H9 (cell line): ENCODE measurements around the gene ITPR1. TPM values are rescaled to one million over a fixed set of nuclear protein-coding genes. Genes with fewer than 3 reads are reported as not detected.

ENCODE experiments used
- DNase-seq: peaks from one replicate; pipeline ENCODE4 v3.0.0-alpha.2; 2017
- H2AFZ ChIP-seq: one replicate; pipeline ENCODE4 v1.6.1; 2013; ENCODE audit warnings: mild to moderate bottlenecking, low read length, control low read depth, moderate library complexity
- H2AK5ac ChIP-seq: 2 replicates; pipeline ENCODE4 v1.6.1; 2013; ENCODE audit warnings: low read length, control low read depth, mixed read lengths; ENCODE audit not compliant: insufficient read length
- H2BK120ac ChIP-seq: one replicate; pipeline ENCODE4 v1.6.1; 2013; ENCODE audit warnings: low read depth, mild to moderate bottlenecking, low read length, control low read depth, inconsistent platforms; ENCODE audit not compliant: poor library complexity, severe bottlenecking
- H2BK12ac ChIP-seq: 2 replicates; pipeline ENCODE4 v1.6.1; 2013; ENCODE audit warnings: low read length, control low read depth, mixed read lengths, low read depth; ENCODE audit not compliant: insufficient read length
- H2BK15ac ChIP-seq: 2 replicates; pipeline ENCODE4 v1.6.1; 2013; ENCODE audit warnings: low read depth, low read length, control low read depth
- H2BK20ac ChIP-seq: one replicate; pipeline ENCODE4 v1.6.1; 2013; ENCODE audit warnings: low read depth, mild to moderate bottlenecking, low read length, control low read depth, inconsistent platforms; ENCODE audit not compliant: poor library complexity, severe bottlenecking
- H2BK5ac ChIP-seq: 2 replicates; pipeline ENCODE4 v1.6.1; 2013; ENCODE audit warnings: low read length, control low read depth, mixed read lengths; ENCODE audit not compliant: insufficient read length
- H3K14ac ChIP-seq: 2 replicates; pipeline ENCODE4 v1.6.1; 2013; ENCODE audit warnings: low read length, control low read depth; ENCODE audit not compliant: insufficient read depth
- H3K18ac ChIP-seq: 2 replicates; pipeline ENCODE4 v1.6.1; 2013; ENCODE audit warnings: low read depth, mild to moderate bottlenecking, mixed read lengths, low read length, control low read depth; ENCODE audit not compliant: insufficient read length
- H3K23ac ChIP-seq: 2 replicates; pipeline ENCODE4 v1.6.1; 2013; ENCODE audit warnings: low read length, control low read depth, mixed read lengths, low read depth; ENCODE audit not compliant: insufficient read length
- H3K23me2 ChIP-seq: 2 replicates; pipeline ENCODE4 v1.6.1; 2013; ENCODE audit warnings: low read depth, mild to moderate bottlenecking, mixed read lengths, low read length, control low read depth; ENCODE audit not compliant: insufficient read length, poor library complexity, severe bottlenecking
- H3K27ac ChIP-seq: 2 replicates; pipeline ENCODE4 v1.5.1; 2013; ENCODE audit warnings: low read length, control low read depth, mixed read lengths, low read depth; ENCODE audit not compliant: insufficient read length
- H3K27me3 ChIP-seq: 2 replicates; pipeline ENCODE4 v1.6.1; 2013; ENCODE audit warnings: low read length, control low read depth, inconsistent platforms; ENCODE audit not compliant: insufficient read depth
- H3K4ac ChIP-seq: 2 replicates; pipeline ENCODE4 v1.6.1; 2013; ENCODE audit warnings: low read depth, mild to moderate bottlenecking, control low read depth, inconsistent platforms, low read length, moderate library complexity
- H3K4me1 ChIP-seq: 2 replicates; pipeline ENCODE4 v1.6.1; 2013; ENCODE audit warnings: low read length, control low read depth, inconsistent platforms; ENCODE audit not compliant: insufficient read depth
- H3K4me2 ChIP-seq: 2 replicates; pipeline ENCODE4 v1.6.1; 2013; ENCODE audit warnings: low read length, control low read depth, mixed read lengths; ENCODE audit not compliant: insufficient read length, insufficient read depth
- H3K56ac ChIP-seq: 2 replicates; pipeline ENCODE4 v1.6.1; 2013; ENCODE audit warnings: low read depth, mild to moderate bottlenecking, mixed read lengths, low read length, control low read depth; ENCODE audit not compliant: insufficient read length
- H3K79me1 ChIP-seq: 2 replicates; pipeline ENCODE4 v1.6.1; 2013; ENCODE audit warnings: low read depth, mild to moderate bottlenecking, moderate library complexity, low read length, control low read depth, inconsistent platforms; ENCODE audit not compliant: insufficient read depth, poor library complexity, severe bottlenecking
- H3K79me2 ChIP-seq: 2 replicates; pipeline ENCODE4 v1.6.1; 2013; ENCODE audit warnings: low read length, control low read depth, inconsistent platforms; ENCODE audit not compliant: insufficient read depth
- H3K9ac ChIP-seq: 2 replicates; pipeline ENCODE4 v1.6.1; 2013; ENCODE audit warnings: low read length, control low read depth, mixed read lengths; ENCODE audit not compliant: insufficient read length; ENCODE audit errors: extremely low read depth
- H3K9me3 ChIP-seq: one replicate; pipeline ENCODE4 v1.6.1; 2013; ENCODE audit warnings: low read depth, low read length, inconsistent platforms; ENCODE audit not compliant: control insufficient read depth
- H3T11ph ChIP-seq: one replicate; pipeline ENCODE4 v1.6.1; 2013; ENCODE audit warnings: mild to moderate bottlenecking, low read length, control low read depth, inconsistent platforms
- H4K20me1 ChIP-seq: one replicate; pipeline ENCODE4 v1.6.1; 2013; ENCODE audit not compliant: control insufficient read depth, insufficient read length, insufficient read depth
- H4K5ac ChIP-seq: 2 replicates; pipeline ENCODE4 v1.6.1; 2013; ENCODE audit warnings: low read depth, mild to moderate bottlenecking, mixed read lengths, low read length, control low read depth; ENCODE audit not compliant: insufficient read length
- H4K8ac ChIP-seq: replicated peaks from 2 replicates; pipeline ENCODE4 v1.6.1; 2013; ENCODE audit warnings: low read length, control low read depth, mixed read lengths, low read depth; ENCODE audit not compliant: insufficient read length
- H4K91ac ChIP-seq: 2 replicates; pipeline ENCODE4 v1.6.1; 2013; ENCODE audit warnings: low read depth, mild to moderate bottlenecking, moderate library complexity, mixed read lengths, low read length, control low read depth; ENCODE audit not compliant: insufficient read length
- H3K27ac Mint-ChIP-seq, 3 experiments: 2 replicates in 2 of 3; 3 replicates in 1 of 3; pipeline ENCODE4 v1.8.0; 2020 to 2021; ENCODE audit warnings: mixed read lengths in 3 of 3, mild to moderate bottlenecking in 1 of 3, moderate library complexity in 1 of 3
- H3K27me3 Mint-ChIP-seq: 2 replicates; pipeline ENCODE4 v1.8.0; 2021; ENCODE audit warnings: low read depth, mild to moderate bottlenecking, moderate library complexity, mixed read lengths
- H3K36me3 Mint-ChIP-seq, 3 experiments: 2 replicates in 2 of 3; 3 replicates in 1 of 3; pipeline ENCODE4 v1.8.0; 2020 to 2021; ENCODE audit warnings: low read depth in 3 of 3, mixed read lengths in 3 of 3; ENCODE audit not compliant: insufficient read depth in 1 of 3
- H3K4me1 Mint-ChIP-seq, 2 experiments: 2 replicates each; pipeline ENCODE4 v1.8.0; 2020; ENCODE audit warnings: mixed read lengths in 2 of 2
- H3K4me3 Mint-ChIP-seq, 2 experiments: 2 replicates in 1 of 2; 3 replicates in 1 of 2; pipeline ENCODE4 v1.8.0; 2020 to 2021; ENCODE audit warnings: mild to moderate bottlenecking in 2 of 2, mixed read lengths in 2 of 2, moderate library complexity in 1 of 2
- H3K9me3 Mint-ChIP-seq, 2 experiments: 2 replicates in 1 of 2; 3 replicates in 1 of 2; pipeline ENCODE4 v1.8.0; 2020; ENCODE audit warnings: mild to moderate bottlenecking in 2 of 2, mixed read lengths in 2 of 2, moderate library complexity in 1 of 2
- CTCF ChIP-seq: fragments of 200-600 bp; sonication (generic); conservative IDR thresholded peaks from 3 replicates; pipeline ENCODE4 v1.8.0; 2021; ENCODE audit warnings: antibody characterized with exemption, mild to moderate bottlenecking
- WGBS: extraction: QIAGEN DNeasy Blood & Tissue Kit; methylation state at CpG from one replicate; pipeline ENCODE4 v1.1.7; 2013; ENCODE audit warnings: missing lambda C conversion rate, low lambda C conversion rate, mixed read lengths; ENCODE audit not compliant: insufficient read length; ENCODE audit errors: extremely low coverage; 5-methylcytosine and 5-hydroxymethylcytosine counted together
- total RNA-seq: library from RNA; stranded (reverse); gene quantifications from 2 replicates; pipeline ENCODE4 v1.2.1, GENCODE V29; 2021

The ITPR1 gene
- total RNA-seq, 1 experiment from 2014 or later, result 4.2 TPM

- Histone ChIP-seq H3K9me3 (no peaks in the 10 kb centered on the region), H3K18ac (no peak overlapping the region), H4K20me1 (no peaks in the 10 kb centered on the region), H2BK120ac (no peak overlapping the region), H3K14ac (no peak overlapping the region), H2BK20ac (no peak overlapping the region), H3K4me2 (no peak overlapping the region), H3K79me1 (no peaks in the 10 kb centered on the region), H3K27ac (no peak overlapping the region), H3K9ac (no peak overlapping the region), H2AK5ac (no peak overlapping the region), H4K5ac (no peak overlapping the region), H3K56ac (no peak overlapping the region), H3K27me3 (no peaks in the 10 kb centered on the region), H3K79me2 (no peaks in the 10 kb centered on the region), H2BK15ac (no peak overlapping the region), H3K4ac (no peak overlapping the region), H4K8ac (no peak overlapping the region), H3K23me2 (no peaks in the 10 kb centered on the region), H3K4me1 (peaks cover 2% of the 10 kb centered on the region; the same call in 1 of the 2 replicates), H2AFZ (no peak overlapping the region), H3T11ph (no peak overlapping the region), H3K23ac (no peak overlapping the region), H2BK5ac (no peak overlapping the region), H2BK12ac (no peak overlapping the region), H4K91ac (no peak overlapping the region)
- Mint-ChIP-seq H3K9me3 (no peaks in the 10 kb centered on the region), H3K27ac (no peak overlapping the region), H3K4me1 (peaks cover 12 to 17% of the 10 kb centered on the region in 2 experiments), H3K27me3 (no peaks in the 10 kb centered on the region), H3K36me3 (peaks cover 0 to 13% (median 0%) of the 10 kb centered on the region in 3 experiments; a peak in 2 of 7 replicates), H3K4me3 (no peak overlapping the region)
- no peak for TF ChIP-seq CTCF
- no peak for DNase-seq
- no CpG with 5 or more reads among the region's 3 CpGs for WGBS
Measured at GRCh38 chr3:4703054-4703480, 209.9 kb downstream of the ITPR1 start.
